Urothelium cell line (cell line): ENCODE measurements around the gene BCAS1.
"Not testable (repeated sequence)": the region's sequence is repeated elsewhere in the genome, so short reads cannot be mapped to it uniquely, and the experiment has no call there.

Experiments
- DNase-seq: peaks from one replicate; pipeline ENCODE4 v3.0.0; 2011; ENCODE audit warnings: low spot score, mixed read lengths
- FAIRE-seq: peaks from 2 replicates; lab custom pipeline; 2011; peaks lifted over from hg19 to GRCh38; lab: Jason Lieb, UNC

The BCAS1 gene

DNA sequence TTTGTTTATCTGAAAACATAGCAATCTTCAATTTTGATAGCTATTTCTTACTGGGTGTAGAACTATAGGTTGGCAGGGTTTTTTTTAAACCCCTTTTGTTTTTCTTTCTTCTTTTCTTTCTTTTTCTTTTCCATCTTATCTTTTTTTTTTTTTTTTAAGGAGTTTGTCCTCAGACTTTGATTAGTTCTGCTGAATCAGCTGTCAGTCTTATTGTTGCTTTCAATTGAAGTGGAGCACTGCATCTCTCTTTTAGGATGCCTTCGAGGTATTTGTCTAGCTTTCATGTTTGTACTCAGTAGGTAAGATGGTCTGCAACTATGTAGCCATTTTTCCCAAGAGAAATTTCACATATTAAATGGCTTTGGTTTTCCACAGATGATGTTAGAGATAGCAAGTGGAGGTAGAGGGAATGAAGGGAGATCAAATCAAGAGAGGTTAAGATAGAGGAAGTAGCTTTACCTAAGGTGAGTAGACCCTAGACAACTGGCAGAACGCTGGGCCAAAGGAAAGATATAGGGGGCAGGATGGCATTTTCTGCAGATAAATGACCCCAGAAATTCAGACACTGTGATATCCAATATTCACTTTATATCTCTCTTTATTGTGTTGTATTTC, 137.1 kb downstream of the BCAS1 start:
- FAIRE-seq (no peak), DNase-seq (no peak)

DNA sequence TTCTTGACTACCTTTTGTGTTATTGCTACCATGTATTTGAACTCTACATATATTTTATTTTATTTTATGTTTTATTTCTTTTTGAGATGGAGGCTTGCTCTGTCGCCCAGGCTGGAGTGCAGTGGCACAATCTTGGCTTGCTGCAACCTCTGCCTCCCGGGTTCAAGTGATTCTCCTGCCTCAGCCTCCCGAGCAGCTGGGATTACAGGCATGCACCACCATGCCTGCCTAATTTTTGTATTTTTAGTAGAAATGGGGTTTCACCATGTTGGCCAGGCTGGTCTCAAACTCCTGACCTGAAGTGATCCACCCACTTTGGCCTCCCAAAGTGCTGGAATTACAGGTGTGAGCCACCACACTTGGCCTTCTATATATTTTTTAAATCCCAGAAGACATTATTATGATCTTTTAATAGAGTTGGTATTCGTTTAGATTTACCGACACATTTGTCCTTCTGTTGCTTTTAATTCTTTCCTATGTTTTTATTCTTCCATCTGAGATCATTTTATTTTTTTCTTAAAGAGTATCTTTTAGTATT, 137.7 kb downstream of the BCAS1 start:
- DNase-seq, FAIRE-seq: not testable (repeated sequence)

DNA sequence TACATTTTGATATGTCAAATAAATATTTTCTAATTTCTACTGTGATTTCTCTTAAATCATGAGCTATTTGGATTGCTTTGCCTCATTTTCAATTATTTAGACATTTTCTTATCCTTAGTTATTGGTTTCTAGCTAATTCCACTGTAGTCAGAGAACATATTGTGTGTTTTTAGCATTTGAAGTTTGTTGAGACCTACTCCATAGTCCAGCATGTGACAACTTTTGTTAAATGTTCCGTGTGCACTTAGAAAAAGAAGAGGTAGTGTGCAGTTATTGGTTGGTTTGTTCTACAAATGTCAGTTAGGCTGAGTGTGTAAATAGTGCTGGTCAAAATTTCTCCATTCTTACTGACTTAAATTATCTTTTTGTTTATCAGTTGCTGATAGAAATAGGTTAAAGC, 138.8 kb downstream of the BCAS1 start:
- FAIRE-seq, result no peak

DNA sequence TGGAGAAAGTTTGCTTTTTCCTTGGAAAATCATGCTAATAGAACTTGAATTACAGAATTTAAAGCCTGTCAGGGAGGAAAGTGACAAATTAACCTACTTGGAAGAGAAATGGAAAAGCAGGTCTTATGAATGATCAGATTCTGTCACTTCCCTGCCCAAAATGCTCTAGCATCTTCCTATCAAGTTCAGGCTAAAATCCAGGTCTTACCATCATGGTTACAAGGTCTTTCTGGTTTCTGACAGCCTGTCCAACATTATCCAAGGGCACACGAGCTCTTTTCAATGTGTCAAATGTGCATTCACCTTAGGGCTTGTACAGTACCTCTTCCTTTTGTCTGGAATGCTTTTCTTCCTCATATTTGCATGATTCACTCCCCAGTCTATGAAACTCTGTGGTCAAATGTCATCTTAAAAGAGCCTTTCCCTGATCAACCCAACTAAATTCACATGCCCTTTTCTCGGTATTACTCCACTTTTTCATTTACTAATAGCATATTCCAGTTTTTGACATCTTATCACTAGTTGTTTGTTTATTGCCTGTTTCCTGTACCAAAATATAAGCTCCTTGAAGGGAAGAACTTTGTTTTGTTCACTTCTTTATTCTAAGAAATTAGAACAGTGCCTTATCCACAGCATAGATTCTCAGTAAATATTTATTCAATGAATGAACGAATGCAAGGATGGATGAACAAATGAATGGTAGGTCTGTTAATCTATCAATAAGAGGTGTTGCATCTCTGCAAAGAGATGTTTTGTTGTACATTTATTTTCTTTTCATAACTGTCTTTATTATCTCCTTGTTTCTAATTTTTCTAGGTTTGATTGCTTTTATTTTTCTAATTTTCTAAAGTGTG, 139.5 kb downstream of the BCAS1 start:
- DNase-seq (no peak), FAIRE-seq (no peak)

More for the DNA sequence above, 138.8 kb downstream of the BCAS1 start:
- DNase-seq, result no peak

DNA sequence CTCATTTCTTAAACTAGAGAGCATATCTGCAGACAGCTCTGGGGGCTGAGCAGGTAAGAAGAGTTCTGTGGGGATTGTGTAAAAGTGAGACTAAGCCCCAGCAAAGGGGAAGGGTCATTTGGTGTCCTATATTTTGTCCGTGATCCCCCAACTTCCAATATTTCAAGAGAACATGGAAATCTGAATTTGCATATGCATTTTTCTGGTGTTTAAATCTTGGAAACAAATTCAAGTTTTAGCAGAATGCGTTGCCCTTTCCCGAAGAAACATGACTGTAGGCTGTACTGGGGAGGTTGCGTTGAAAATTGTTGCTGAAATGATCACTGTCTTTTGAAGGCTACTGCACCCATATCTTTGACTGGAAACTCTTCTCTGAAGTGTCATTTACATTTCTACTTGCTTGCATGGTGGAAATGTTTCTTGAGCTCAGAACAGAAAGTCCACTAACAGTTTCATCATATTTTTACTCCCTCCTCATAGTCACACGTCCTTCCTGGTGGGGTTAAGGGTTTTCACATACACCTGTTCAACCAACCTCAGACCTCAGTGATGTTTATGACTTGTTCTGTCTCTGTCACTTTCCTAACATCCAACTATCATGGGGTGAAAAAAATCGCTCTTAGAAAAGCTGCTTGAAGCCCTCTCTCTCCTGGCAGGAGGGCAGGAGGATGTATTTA, 140.3 kb downstream of the BCAS1 start:
- no peak for FAIRE-seq

DNA sequence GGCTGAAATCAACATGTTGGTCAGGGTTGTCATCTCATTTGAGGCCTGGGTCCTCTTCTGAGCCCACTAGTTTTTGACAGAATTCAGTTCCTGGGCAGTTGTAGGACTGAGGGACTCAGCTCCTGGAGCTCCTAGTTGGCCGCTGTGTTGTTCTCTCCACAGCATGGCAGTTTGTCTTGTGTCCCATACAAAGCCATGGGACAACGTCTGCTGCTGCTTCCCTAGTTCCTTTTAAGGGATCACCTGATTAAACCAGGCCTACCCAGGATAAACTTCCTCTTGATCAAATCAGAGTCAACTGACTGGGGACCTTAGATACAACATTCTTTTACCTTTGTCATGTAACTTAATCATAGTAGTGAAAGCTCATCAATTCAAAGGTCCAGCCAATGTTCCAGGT, 141.0 kb downstream of the BCAS1 start:
- FAIRE-seq (no peak), DNase-seq (no peak)

More for the DNA sequence above, 140.3 kb downstream of the BCAS1 start:
- no peak for DNase-seq

DNA sequence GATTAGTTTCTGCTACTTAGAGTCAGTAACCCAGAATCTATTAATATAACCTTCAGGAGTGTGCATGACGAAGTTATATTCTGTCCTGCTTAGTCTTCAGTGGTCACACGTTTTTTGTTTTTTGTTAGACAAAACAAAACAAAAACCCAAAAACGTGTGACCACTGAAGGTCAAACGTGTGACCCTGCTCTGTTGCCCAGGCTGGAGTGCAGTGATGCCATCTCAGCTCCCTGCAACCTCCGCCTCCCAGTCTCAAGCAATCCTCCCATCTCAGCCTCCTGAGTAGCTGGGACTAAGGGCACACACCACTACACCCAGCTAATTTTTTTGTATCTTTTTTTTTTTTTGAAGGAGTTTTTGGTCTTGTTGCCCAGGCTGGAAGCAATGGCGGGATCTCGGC, 142.4 kb downstream of the BCAS1 start:
- FAIRE-seq (no peak), DNase-seq (no peak)

DNA sequence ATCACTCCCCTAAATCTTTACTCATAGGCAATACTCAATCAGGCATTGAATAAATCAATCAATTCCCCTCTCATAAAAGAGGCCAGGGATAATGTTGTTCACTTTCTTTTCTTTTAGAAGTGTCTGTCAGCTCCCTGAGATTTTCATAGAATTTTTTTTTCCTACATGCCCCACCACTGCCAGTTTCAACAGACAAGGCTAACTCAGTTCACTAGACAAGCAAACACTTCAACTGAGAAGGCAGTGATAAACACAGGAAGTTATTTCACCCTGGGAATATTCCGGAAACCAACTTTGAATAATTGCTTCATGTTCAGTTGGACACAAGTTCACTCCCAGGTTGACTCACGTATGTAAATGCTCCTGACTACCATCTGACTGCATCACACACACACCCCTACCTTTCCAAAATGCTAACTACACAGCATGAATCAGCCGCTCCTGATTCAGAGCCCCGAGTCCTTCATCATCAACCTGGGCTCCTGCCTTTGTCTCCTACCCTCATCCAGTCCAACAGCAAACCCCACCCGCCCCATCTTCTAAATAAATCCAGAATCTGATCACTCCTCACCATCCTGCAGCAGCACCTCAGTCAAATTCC, 143.9 kb downstream of the BCAS1 start:
- DNase-seq (peak; percentile 90), FAIRE-seq (peak; percentile 59)

DNA sequence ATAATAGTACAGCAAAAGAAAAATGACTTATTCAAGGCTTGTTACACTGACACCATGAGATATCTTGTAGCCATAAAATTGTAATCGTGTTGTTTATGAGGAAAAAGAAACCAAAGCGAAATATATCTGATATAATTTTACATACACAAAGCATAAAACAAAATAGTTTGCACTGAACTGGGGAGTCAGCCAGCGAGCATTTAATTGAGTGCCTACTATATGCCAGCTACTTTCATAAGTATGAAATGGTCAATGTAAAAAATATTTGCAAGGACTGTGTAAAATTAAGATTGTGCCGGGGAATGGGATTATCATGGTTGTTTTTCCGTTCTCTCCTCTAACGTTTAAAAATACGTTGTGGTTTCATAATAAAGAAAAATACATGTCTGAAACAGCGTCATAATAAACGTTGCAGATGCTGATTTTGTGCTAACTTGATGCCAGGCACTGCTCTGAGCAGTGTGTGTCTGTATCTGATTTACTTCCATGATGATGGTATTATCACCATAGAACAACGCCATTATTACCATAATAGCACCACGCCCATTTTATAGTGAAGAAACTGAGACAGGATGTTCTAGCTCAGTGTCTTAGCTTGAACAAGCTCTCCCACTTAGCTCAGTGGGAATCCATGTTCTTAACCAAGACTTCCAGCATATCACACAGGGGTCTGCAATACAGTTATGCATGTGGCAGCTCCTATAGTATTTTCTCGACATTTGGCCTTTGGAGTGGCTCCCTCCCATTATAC, 144.6 kb downstream of the BCAS1 start:
- DNase-seq (no peak), FAIRE-seq (no peak)

DNA sequence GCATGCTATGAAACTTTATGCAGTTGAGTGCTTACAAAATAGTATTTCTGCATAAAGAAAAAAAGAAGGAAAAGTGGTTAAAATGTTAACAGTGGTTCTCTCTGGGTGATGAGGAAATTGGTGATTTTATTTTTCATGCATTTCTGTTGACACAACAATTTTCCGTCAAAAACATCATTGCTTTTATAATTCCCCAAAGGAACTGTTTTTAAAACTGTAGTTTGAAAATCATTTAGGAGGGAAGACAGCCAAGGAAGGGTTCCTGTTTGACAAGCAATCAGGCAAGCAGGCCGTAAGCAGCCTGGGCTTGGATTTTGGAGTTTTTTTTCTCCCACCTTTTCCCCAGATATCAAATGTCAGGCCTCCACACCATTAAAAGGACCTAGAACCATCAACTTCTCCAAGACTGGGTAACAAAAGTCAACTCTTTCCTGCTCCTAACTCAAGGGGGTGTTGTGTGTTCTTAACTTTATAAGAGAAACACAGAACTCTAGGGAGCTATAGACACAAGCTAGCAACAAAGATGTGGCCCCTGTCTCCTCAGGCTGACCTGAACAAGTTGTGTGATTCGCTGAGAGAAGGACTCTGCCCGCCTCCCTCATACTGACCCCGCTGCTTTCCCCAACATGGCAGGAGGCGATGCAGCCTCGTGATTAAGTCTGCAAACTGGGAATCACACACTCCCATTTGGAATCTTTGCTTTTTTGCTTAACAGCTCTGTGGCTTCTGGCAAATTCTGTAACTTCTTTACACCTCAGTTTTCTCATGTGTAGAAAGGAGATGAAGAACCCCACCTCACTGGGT, 146.6 kb downstream of the BCAS1 start:
- no peak for DNase-seq
- FAIRE-seq, result no peak

DNA sequence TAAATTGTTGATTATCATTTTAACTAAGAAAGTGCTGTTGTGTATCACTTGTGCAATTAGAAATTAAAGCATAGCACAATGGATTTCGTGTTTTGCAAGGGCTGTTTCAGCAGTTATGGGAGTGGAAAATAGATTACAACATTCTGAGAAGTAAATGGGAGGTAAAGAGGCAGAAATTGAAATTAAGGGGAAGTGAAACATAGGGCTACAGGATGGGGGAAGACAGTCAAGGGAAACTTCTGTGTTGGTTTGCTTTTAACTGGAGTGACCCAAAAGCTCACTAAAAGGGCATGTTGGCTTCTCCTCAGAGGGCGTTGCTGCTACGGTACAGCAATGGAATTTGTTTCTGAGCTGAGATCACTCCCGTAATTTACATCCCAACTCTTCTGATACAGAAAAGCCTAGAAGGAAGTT, 147.5 kb downstream of the BCAS1 start:
- FAIRE-seq (no peak), DNase-seq (no peak)

DNA sequence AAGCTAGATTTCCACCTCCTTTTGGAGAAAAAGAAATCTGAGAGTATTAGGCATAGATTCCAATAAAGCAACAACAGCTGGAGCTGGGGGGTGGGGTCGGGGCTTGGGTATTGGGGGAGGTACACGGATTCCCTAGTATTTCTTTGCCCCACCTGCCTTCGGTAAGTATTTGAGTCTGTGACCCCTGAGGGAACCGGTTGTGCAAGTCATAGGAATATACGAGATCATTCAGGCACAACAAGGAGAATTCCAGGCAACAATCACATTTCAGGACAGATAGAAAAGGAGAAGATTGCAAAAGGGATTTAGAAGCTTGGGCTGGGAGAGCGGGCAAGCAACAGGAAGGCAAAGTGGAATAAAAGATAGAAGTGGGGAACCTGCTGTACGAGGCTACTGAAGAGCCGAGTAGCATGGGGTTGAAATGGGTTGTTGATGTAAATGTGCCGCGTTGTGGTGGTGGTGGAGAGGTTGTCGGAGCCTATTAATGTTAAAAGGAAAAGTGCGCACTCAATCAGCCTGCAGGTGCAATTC, 148.9 kb downstream of the BCAS1 start:
- FAIRE-seq, result no peak

DNA sequence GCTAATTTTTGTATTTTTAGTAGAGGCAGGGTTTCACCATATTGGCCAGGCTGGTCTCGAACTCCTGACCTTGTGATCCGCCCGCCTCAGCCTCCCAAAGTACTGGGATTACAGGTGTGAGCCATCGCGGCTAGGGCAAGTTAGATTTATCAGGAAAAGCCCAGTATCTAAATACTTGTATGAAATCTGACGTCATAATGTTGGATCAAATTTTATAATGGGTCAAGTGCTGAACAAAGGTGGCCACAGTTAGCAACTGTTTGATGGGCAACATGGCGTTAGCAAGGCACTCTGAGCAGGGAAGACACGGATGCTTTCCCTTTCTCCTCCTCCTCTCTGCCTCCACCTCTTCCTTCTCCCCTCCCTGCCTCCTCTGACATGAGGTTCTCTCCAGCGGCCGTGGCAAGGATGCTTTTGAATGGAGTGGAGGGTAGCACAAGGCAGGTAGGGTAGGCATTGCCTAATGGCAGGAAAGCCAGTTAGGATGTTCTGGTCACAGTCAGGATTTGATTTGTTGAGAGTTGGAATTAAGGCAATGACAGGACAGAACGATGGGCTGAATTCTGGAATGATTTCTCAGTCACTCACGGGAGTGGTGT, 149.6 kb downstream of the BCAS1 start:
- DNase-seq (no peak), FAIRE-seq (no peak)

More for the DNA sequence above, 148.9 kb downstream of the BCAS1 start:
- DNase-seq, result no peak

DNA sequence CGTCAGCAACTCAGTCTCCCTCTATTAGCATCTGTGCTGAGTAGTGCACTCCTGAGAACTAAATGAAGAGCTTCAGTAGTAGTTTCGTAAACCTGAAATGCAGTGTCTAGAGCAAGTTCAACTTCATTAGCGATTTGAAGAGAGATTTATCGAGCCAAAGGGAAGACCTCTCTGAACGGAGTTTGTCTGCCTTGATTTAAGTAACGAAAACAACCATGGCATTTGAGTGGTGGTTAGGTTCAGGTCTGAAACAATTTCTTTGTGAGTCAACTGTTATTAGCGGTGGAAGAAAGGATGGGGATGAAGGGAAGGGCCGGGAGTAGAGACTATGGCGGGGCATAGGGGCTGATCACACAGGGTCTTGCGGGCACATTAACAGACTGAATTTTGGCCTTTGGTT, 150.5 kb downstream of the BCAS1 start:
- DNase-seq, result no peak
- FAIRE-seq, result no peak

DNA sequence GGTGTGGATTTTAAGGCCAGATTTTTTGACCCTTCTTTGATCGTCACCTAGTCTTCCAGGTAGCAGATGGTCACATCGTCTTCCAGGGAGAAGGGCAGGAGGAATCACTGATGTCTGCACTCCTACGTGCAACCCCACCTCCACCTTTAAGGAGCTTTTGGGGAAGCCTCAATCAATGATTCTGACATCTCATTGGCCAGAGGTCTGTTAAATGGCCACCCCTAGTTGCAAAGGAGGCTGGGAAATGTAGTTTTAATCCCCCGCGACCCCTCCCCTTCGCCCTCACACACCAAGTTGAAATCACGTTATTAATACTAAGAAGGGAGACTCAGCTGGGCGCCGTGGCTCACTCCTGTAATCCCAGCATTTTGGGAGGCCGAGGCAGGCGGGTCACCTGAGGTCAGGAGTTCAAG, 151.4 kb downstream of the BCAS1 start:
- no peak for DNase-seq
- no peak for FAIRE-seq

DNA sequence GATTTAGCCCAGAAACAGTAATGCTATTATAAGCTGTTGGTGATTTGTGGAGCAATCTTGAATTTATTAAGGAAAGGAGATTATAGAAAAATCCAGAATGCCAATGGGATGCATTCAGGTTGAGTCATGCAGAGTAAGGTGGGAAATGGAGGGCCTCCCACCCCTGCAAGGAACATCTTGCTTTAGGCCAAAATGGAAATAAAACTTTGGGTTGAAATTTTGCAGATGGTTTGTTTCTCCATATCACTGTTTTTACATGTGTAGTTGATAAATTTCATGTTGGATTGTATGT, 152.4 kb downstream of the BCAS1 start:
- DNase-seq (no peak), FAIRE-seq (no peak)

DNA sequence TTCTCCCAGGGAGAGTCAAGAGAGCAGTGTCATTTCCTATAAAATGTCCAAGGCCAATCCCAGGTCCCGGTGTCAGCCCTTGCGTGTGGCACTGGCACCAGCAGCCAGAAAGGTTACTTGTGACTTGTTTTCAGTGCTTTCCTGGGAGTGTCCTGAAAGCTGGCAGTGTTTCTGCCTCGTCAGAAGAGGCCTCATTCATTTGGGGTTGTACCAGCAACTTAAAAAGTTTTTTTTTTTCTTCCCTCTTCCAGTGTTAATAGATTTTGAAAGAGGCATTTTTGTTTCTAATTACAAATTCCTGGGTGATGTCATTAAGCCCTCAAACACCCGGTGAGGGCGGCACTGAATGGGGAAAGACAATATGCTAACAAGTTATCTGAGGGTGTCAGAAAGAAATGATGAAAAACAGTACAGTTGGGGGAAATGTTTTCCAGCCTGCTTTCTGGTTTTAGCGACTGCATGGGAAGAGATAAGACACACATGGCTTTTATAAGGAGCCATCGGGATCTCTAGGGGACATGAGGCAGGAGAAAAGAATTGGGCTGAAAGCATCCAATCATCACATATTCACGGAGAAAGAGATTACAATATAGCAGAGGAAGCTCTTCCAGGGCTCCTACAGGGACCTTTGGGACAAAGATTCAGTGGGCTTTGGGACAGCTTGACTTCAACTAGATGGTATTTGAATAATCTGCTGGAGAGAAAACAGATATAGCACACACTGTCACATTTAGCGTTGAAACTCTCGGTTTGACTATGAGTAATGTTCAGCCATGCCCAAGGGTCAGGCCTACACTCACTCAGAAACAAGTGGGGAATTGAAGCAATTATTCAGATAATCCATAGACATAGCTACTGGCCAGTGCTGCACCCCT, 153.0 kb downstream of the BCAS1 start:
- no peak for DNase-seq
- FAIRE-seq, result no peak

DNA sequence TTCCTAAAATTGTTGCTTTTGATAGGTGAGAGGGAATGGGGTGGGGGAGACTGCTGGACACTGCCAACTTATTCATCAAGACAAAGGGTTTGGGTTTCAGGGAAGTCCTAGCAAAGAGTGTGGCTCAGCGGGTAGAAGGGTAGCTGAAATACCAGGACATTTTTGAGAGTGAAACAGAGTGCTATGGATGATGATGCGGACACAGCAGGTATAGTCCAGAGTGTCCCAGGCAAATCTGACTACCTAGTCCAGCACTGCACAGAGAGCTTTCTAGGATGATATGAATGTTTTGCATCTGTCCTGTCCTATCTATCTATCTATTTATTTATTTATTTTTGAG, 154.3 kb downstream of the BCAS1 start:
- DNase-seq (no peak), FAIRE-seq (no peak)
